DND-41 (cell line): Measurements from ENCODE around the gene OBSL1.

ENCODE experiments used
- EZH2 ChIP-seq: IDR thresholded peaks from 3 replicates; pipeline ENCODE4 v1.6.1; 2012; ENCODE audit warnings: borderline replicate concordance, low read depth, mild to moderate bottlenecking, moderate library complexity, low read length, inconsistent platforms; ENCODE audit not compliant: severe bottlenecking
- TF ChIP-seq, protein P1 (sequence below): IDR thresholded peaks from 2 replicates; pipeline ENCODE4 v1.5.1; 2012; ENCODE audit warnings: borderline replicate concordance, low read length, moderate library complexity, mild to moderate bottlenecking; ENCODE audit not compliant: poor library complexity, severe bottlenecking; ENCODE audit errors: extremely low read depth

DNA sequence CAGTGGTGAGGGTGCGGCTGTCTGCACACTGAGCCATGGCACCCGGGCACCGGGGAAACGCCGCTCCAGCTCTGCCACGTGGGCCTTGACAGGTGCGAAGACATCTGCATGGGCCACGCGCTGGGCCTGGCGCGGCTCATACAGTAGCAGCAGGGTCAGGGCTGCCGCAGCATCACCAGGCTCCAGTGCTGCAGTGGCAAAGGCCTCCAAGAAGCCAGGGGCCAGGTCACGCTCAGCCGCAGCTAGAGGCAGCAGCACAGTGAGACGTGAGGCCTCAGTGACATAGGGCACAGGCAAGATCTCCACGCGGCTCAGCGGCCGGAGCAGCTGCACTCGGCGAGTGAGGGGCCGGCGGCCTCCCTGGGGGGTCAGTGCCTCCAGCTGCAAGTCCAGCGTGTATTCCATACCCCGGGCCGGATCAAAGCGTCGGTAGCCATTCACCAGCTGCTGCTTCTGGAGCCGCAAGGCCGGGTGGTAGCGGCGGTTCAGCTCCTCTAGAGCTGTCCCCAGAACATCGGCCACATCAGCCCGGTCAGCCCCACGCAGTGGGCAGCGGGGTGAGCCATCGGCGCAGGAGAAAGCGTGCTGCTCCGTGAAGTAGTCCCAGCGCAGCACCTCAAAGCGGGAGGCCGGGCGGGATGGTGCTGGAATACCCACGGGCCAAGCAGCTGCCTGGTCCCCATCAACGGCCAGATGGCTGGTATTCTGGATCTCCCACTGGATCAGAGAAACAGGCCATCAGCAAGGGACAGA lies 31.2 kb downstream of the OBSL1 start:
- TF ChIP-seq, protein P1, sequence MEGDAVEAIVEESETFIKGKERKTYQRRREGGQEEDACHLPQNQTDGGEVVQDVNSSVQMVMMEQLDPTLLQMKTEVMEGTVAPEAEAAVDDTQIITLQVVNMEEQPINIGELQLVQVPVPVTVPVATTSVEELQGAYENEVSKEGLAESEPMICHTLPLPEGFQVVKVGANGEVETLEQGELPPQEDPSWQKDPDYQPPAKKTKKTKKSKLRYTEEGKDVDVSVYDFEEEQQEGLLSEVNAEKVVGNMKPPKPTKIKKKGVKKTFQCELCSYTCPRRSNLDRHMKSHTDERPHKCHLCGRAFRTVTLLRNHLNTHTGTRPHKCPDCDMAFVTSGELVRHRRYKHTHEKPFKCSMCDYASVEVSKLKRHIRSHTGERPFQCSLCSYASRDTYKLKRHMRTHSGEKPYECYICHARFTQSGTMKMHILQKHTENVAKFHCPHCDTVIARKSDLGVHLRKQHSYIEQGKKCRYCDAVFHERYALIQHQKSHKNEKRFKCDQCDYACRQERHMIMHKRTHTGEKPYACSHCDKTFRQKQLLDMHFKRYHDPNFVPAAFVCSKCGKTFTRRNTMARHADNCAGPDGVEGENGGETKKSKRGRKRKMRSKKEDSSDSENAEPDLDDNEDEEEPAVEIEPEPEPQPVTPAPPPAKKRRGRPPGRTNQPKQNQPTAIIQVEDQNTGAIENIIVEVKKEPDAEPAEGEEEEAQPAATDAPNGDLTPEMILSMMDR, result no peak
- TF ChIP-seq EZH2, result no peak
